Ishikawa (cell line): Measurements from ENCODE around the gene THBS4.

Experiments used
- CREB1 ChIP-seq: IDR thresholded peaks from 2 replicates; pipeline ENCODE4 v1.6.1; 2012; ENCODE audit warnings: low read depth
- EP300 ChIP-seq: IDR thresholded peaks from 2 replicates; pipeline ENCODE4 v1.6.1; 2012; ENCODE audit warnings: borderline replicate concordance
- FOXM1 ChIP-seq: IDR thresholded peaks from 2 replicates; pipeline ENCODE4 v1.6.1; 2012; ENCODE audit warnings: low read depth, borderline replicate concordance
- TEAD4 ChIP-seq: IDR thresholded peaks from 2 replicates; pipeline ENCODE4 v1.6.1; 2012

DNA sequence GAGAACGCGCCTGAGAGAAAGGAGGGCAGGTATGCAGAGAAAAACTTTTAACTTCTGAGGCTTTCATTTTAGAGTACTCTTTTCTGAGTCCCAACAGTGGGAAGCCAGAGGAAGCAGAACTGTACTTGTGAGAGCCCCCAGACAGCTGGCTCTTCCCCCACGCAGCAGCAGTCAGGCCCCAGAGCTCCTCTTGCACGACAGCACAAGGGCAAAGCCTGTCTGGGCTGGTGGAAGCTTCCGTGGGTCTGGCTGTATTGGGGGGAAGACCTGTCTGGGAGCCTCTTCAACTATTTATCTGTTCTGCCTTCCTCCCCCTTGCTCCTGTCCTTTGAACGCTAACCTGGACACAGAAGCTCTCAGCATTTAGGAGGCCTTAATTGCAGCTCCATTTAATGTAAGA, 68.2 kb downstream of the THBS4 start:
- TF ChIP-seq EP300 (no peak), FOXM1 (no peak), CREB1 (no peak), TEAD4 (no peak)
